HT1080 (cell line): ENCODE data around the gene CDCA4. TPM values are rescaled to one million over a fixed set of nuclear protein-coding genes. Genes with fewer than 3 reads are reported as not detected.
"Not testable (repeated sequence)": the region's sequence is repeated elsewhere in the genome, so short reads cannot be mapped to it uniquely, and the experiment has no call there.

Experiments used
- DNase-seq: peaks from one replicate; pipeline ENCODE4 v3.0.0-alpha.2; 2015; ENCODE audit warnings: low read depth
- polyA plus RNA-seq, 2 experiments: library from polyadenylated mRNA; depleted of rRNA; stranded (reverse); fragments of >200 nt; gene quantifications; 2 replicates each; pipeline ENCODE4 v1.2.3, GENCODE V29; 2015
- total RNA-seq: library from RNA; depleted of rRNA; stranded (reverse); fragments of >200 nt; shearing (Covaris generic); gene quantifications from 2 replicates; pipeline ENCODE4 v1.2.3, GENCODE V29; 2014; rRNA removed

The CDCA4 gene
- 70.9 and 87.9 TPM in 2 replicates for total RNA-seq
- 77.8 and 87.3 TPM in 2 replicates for polyA plus RNA-seq (2015; cell fraction: cytosol; rRNA removed)
- polyA plus RNA-seq (2015; cell fraction: nucleus; rRNA removed) = 53.0 and 55.8 TPM in 2 replicates

GRCh38 chr14:105020815-105021655, at the start of gene CDCA4:
Gene CDCA4, minus strand, starts transcription at chr14:105021083. Its CDS starts 9,154 bp downstream, at chr14:105011929.
- peak; percentile 93 for DNase-seq

- no peak for DNase-seq
These were observed 49.2 kb upstream of the CDCA4 start for GRCh38 chr14:105069871-105070759.

- no peak for DNase-seq
These were observed 48.6 kb upstream of the CDCA4 start for GRCh38 chr14:105069522-105069870.

- no peak for DNase-seq
These were observed 47.9 kb upstream of the CDCA4 start for GRCh38 chr14:105068818-105069217.

- no peak for DNase-seq
These were observed 47.1 kb upstream of the CDCA4 start for GRCh38 chr14:105067969-105068301.

- peak; percentile 67 for DNase-seq
These were observed 46.5 kb upstream of the CDCA4 start for GRCh38 chr14:105067140-105067968.

GRCh38 chr14:105066240-105067071, 45.6 kb upstream of the CDCA4 start:
- DNase-seq = no peak

GRCh38 chr14:105065280-105066228, 44.7 kb upstream of the CDCA4 start, which contains the start of gene GPR132:
Gene GPR132, minus strand, starts transcription at chr14:105065430. Its CDS starts 10,010 bp downstream, at chr14:105055420.
- DNase-seq = peak; percentile 80

GRCh38 chr14:105064721-105065143, 43.8 kb upstream of the CDCA4 start:
- DNase-seq = peak; percentile 50

- DNase-seq = no peak
These were observed 43.1 kb upstream of the CDCA4 start for GRCh38 chr14:105064001-105064400.

- DNase-seq = not testable (repeated sequence)
These were observed 42.6 kb upstream of the CDCA4 start for GRCh38 chr14:105063506-105063905.

GRCh38 chr14:105063056-105063455, 42.2 kb upstream of the CDCA4 start:
- DNase-seq = no peak

GRCh38 chr14:105062048-105062433, 41.2 kb upstream of the CDCA4 start:
- DNase-seq = no peak

- no peak for DNase-seq
These were observed 40.7 kb upstream of the CDCA4 start for GRCh38 chr14:105061428-105062047.

GRCh38 chr14:105060751-105061427, 40.0 kb upstream of the CDCA4 start:
- DNase-seq = no peak

- DNase-seq = no peak
These were observed 39.2 kb upstream of the CDCA4 start for GRCh38 chr14:105059925-105060565.
